CD4-positive, alpha-beta T cell treated with Interleukin-17A for 1 hour (primary cell): ENCODE data around the gene ORMDL3.
"Not testable (repeated sequence)": the region's sequence is repeated elsewhere in the genome, so short reads cannot be mapped to it uniquely, and the experiment has no call there.

ENCODE experiments used
- DNase-seq: peaks from one replicate; pipeline ENCODE4 v3.0.0-alpha.2; 2020

The ORMDL3 gene

DNA sequence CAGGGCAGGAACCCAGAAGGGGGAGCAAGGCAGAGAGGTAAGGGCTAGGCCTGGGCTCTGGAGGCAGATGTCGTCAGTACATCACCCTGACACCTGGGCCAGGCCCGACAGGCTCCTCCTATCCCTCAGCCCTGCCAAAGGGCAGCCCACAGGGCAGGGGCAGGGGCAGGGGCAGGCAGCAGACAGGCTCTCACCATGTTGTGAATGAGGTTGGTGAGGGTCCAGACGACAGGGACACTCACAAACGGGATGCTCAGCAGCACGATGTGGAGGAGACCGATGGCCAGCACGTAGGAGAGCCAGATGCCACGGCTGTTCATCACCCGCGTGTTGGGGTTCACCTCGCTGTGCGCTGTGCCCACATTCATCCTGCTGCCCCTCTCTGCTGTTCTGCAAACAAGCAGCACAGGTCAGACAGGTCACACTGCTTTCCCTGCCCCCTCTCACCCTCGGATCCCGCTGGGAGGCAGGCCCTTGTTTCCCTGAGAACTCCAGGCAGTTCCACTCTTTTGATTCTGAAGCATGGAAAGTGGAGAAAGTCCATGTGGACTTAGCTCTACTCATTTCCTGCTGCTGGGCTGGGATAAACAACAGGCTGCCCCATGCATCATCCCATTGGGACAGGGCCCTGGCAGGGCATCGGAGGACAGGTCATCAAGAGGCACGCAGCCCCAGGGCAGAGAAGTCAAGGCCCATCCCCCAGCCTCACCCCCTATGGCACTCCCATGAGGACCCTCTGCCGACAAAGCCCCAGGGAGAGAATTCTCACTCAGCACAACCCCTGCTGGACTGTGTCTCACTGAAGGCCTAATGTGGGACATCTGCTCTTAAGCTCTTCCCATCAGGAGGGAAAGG lies 3.3 kb downstream of the ORMDL3 start:
- no peak for DNase-seq

DNA sequence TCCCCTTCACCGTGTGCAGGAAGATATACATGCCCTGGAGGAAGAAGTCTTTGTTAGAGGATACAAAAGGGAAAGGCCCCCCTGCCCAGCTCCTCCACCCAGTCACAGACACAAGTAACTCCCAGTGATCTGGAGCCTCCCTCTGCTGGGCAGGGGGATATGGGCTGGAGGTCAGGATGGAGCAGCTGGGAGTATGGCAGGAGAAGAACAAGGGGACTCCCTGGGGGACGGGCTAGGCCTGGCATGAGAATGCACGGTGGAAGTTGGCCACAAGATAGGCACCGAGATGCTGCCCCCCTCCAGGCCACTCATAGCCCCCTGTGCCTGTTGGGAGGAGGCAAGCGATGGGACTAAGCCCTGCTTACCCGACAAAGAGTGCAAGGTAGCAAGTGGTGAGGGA lies 4.2 kb downstream of the ORMDL3 start:
- DNase-seq: no peak

DNA sequence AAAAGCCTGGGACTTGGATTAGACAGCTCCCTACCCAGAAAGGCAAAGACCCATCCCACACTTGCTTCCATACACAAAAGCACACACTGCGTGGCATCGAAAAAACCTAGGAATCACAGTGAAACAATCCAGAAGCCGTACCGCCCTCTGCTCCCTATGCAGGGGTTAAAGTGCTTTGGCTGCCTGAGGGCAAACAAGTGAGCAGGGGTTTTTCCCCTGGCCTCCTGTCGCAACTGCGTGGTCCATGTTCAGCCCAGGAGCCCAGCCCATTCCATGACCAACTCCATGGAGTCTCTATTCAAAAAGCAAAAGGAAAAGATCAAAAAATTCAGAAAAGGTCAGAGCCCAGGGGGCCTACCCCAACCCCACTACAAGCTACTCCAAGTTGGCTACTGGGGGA lies 5.4 kb downstream of the ORMDL3 start:
- DNase-seq: no peak

DNA sequence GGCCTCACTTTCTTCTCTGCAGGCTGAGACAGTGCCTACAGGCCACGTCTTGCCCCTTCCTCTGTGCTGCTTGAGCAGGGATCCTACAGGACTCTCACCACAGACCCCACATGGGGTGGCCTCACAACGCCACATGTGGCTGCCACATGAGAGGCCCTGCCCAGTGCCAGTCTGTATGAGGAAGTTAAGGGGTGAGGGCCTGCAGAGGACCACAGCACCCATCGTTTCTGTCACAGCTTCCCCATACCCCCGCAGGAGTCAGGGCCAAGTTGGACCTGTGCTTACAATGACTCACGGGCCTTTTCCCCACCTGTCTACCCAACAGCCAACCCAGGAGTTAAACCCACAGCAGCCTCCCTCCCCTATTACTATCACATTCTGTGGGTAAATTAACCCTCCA lies 6.1 kb downstream of the ORMDL3 start:
- peak; percentile 21 for DNase-seq

DNA sequence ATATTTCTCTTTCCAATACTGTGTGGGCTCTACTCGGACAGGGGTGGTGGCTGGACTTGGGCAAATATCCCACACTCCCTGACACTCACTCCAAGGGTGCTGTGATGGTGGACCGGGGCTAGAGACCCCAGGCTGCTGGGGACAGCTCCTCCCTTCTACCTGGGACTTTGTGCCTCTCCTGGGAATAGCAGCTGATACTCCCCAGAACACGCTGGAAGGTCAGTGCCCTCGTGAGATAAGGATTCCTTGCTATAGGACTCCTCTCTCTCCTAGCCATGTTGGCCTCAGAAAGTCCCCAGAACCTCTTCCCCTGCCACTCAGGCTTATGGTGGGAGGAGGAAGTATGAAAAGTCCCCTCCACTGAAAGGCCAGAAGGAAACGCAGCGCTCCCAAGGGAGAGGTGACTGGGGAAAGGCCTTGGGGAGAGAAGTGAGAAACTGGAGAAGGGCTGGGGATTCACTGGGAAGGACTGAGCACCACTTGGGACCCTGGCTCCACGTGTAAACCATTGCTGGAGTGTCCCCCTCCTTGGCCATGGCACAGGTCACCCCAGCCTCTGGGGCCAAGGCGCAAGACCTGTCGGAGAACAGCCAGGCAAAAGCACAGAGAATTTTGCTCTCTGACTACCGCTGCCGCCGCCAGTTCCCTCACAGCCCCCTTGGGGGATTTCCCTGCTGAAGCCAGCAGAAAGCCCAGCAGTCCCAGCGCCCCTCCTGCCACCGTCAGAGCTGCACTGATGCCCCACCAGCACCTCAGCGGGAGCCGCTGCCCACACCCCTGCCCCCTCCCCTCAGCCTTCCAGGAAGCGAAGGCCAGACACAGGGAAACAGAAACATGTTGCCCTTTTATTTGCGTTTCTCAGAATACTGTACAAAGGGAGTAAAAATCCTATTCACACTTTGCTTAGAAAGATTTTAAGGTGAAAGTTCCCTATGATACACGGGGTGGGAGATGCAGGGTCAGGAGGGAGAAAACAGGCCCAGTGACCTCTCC lies 6.9 kb downstream of the ORMDL3 start:
- peak; percentile 54 for DNase-seq

DNA sequence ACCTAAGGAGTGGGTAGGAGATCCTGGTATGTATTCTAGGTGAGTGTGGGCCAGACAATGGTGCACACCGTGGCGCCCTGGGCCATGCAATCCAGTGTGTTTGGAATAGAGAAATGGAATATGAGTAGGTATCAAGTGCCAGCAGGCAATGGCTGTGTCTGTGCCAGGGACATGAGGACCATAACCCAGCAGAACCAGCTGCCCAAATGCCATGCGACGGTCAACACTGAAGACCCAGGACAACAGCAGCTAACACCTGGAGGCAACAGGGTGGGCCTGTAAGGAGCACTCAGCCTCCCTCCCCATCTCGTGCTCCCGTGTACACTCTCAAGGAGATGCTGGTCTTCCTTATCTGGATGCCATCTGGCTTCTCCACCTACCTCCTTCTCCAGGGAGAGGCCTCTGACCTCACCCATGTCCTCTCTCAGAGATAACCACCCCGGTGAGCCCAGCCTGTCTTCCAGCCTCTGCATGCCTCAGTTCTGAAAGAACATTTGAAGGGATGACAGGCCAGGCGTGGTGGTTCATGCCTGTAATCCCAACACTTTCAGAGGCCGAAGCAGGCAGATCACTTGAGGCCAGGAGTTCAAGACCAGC lies 8.2 kb downstream of the ORMDL3 start:
- no peak for DNase-seq

DNA sequence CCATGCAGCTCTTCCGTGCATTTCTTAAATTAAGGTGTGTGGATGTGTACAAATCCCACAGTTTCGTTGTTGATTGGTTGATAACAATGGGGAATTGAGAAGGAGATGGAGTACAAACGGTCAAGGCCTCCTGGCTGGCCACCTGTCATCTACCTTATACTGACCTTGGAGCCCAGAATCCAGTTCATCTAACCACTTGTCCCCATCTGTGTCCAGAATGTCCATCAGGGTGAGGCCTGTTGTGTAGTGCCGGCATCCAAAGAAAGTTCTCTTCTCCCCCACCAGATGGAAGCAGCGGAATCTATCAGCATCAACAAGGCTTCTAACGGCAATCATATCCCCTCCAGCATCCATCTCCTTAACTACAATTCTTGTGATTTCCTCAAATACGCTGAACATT lies 10.5 kb downstream of the ORMDL3 start:
- DNase-seq: no peak

DNA sequence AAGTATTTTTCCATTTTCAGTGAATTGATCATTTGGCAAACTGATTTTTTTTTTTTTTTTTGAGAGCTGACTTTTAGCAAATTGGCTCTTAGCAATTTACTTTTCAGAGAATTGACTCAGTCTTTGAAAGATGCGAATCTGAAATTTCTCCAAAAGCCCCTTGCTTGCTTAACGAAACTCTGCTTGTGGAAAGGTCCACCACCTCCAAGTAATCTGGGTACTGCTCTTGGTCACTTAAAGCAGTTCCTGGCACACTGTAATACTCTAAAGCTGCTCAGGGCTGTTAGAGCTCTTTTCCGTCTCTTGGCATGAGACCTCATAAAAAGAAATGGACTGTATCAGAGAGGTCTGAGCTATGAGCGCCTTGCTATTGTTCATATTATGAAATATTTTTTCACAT lies 11.8 kb downstream of the ORMDL3 start:
- DNase-seq: no peak

DNA sequence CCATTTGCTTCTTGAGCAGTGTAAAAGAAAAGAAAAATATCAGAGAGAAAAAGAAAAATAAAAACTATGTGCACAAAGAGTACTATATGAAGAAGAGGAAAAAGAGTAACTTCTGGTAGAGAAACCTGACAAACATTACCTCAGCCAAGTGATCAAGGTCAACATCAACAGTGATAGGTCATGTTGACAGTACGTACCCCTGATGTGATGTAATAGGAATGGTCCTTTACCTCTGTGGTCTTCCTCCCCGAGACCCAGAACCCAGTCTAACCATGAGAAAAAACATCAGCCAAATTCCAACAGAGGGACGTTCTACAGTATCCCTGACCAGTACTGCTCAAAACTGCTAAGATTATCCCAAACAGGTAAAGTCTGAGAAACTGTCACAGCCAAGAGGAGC lies 13.4 kb downstream of the ORMDL3 start:
- no peak for DNase-seq

DNA sequence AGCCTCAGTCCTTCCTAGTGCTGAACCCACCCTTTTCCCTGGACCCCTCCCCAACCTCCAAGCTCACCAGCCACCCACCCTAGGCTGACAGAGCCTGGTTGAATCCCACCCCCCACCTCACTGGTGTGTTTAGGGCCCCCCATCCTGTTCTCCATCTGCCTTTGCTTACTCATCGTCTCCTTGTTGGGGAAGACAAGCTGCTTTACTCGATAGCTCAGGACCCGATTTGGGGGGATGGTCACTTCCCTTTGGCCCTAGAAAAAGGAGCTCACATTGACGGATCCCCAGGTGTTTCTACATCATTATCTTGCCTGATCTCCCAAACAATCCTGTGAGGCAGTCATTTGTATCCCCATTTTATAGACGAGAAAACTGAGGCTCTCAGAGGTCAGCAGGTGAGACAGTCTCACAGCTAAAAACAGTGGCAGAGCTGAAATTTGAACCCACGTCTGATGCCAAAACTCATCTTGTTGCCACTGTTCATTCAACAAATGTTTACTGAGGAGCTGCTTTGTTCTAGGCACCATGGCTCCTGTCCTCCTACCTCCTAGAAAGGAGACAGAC lies 18.5 kb downstream of the ORMDL3 start:
- no peak for DNase-seq

DNA sequence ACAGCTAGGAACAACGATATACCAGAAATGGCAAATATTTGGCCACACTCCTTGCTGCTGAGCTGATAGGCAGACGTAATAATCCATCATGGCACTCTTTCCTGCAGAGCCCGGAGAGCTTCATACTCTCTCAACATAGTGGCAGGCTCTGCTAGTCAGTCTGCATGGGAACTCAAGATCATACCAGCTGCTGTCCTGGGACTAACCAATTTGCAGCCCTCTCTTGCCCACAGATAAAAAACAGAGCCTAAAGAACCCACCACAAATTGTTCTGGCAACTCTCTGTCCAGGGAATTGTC lies 22.5 kb downstream of the ORMDL3 start:
- DNase-seq: no peak

DNA sequence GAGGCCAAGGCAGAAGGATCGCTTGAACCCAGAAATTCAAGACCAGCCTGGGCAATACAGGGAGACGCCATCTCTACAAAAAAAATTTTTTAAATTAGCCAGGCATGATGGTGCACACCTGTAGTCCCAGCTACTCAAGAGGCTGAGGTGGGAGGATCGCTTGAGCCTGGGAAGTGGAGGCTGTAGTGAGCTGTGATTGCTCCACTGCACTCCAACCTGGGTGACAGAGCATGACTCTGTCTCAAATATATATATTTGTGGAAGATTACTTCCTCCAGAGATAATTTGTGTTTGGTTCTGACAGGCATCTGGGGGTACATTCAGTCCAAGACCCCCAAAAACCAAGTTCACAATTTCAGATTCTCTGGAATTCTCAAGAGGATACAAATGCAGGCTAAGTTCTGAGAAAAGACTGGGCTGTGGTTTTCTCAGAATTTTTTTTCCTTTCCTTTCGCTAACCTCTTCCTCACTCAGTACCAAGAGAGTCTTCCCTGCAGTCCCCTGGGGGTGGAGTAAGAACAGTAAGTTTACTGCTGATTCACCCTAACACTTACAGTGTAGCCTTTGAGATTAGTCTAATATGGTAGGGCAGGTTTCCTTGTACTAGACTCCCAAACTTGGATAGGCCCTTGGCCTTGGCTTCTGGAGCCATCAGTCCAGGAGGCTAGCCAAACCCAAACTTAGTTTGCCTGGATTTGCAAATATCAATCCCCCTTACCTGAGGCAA lies 24.1 kb downstream of the ORMDL3 start:
- peak; percentile 21 for DNase-seq

DNA sequence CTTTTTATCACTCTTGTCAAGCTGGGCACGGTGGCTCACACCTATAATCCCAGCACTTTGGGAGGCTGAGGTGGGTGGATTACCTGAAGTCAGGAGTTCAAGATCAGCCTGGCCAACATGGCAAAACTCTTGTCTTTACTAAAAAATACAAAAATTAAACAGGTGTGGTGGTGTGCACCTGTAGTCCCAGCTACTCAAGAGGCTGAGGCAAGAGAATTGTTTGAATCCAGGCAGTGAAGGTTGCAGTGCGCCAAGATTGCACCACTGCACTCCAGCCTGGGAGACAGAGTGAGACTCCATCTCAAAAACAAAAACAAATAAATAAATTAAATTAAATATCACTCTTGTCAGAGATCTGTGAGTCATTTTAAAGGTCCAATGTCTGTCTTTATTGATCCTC lies 25.4 kb downstream of the ORMDL3 start:
- not testable (repeated sequence) for DNase-seq

DNA sequence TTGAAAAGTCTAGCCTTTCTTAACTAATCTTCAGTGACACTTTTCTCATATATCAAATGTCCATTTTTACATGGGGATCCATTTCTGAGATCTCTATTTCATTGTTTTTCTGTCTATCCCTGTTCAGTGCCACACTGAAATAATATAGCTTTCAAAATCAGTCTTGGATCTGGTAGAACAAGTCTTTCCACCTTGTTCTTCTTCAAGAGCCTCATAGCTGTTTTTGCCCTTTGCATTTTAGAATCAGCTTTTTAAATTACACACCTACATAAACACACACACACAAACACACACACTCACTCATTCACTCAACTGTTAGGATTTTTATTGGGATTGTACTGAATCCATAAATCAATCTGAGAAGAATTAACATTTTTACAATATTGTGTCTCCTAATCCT lies 28.2 kb downstream of the ORMDL3 start:
- no peak for DNase-seq

DNA sequence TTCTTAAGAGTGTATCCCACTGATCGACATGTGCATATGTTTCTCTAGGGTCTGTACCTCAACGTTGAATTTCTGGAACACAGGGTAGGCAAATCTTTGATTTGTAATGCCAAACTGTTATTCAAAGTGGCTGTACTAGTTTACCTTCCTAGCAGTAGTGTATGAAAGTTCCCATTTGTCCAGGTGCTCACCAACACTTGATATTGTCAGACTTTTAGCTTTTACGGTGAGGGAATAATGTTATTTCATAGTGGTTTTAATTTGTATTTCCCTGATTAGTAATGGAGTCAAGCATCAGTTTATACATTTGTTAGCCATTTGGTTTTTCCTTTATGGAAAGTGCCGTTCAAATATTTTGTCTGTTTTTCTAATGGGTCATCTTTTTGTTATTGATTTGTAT lies 29.3 kb downstream of the ORMDL3 start:
- DNase-seq: no peak

DNA sequence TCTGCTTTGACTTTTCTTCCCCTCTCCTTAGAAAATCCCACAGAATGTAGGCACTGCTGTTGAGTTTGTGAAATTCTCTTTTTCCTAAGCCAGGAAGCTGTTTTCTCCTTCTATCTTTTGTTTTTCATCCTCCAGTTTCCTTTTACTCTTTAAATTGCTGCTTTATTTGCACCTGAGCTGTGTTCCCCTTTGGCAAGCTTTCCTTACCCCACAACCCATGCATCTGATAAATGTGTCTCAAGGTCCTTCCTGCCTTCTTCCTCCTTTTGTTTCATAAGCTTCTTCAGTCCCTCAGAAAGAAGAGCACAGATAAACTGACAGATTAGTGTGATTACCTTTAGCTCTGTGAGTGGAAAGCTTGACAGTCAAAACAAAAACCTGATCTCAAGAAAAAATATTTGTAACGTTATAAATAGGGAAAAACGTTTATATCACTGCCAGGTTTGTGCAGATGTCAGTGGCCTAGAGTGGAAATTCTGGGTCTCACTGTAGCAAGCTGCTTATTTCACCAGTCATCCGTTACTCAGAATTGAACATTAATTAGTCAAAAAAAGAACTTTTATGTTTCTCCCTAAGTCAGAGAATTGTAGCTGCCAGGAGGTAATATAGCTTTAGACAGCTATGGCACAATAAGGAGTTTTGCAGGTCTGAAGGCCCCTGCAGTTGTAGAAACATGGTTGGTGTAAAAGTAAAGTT lies 32.6 kb downstream of the ORMDL3 start:
- DNase-seq: no peak

DNA sequence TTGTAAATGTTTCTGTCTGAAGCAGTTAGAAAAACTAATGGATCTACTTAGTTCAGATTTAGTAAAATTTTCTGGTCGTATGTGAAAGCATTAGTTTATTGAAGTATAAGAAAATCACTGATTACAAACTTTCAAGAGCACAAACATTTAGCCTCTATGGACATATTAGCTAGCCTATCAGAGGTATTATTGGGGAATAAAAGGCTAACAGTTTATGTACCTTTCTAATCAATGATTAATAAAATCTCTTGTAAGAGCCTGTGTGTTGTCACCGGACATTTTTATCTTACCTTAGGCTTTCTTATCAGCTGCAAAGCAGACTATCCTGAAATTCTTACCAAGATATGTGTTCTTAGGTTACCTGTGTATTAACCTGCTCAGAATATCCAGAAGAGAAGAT lies 38.2 kb downstream of the ORMDL3 start:
- DNase-seq: no peak

DNA sequence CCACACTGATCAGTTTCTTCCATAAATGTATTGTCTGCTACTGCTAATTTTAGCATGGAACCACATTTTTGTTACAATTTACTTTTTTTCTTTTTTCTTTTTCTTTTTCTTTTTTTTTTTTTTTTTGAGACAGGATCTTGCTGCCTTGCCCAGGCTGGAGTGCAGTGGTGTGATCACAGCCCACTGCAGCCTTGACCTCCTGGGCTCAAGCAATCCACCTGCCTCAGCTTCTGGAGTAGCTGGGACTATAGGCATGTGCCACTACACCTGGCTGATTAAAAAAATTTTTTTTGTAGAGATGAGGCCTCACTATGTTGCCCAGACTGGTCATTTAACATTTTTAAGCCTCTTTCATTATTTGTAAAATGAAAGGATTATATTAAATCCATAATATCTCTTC lies 40.3 kb downstream of the ORMDL3 start:
- no peak for DNase-seq

DNA sequence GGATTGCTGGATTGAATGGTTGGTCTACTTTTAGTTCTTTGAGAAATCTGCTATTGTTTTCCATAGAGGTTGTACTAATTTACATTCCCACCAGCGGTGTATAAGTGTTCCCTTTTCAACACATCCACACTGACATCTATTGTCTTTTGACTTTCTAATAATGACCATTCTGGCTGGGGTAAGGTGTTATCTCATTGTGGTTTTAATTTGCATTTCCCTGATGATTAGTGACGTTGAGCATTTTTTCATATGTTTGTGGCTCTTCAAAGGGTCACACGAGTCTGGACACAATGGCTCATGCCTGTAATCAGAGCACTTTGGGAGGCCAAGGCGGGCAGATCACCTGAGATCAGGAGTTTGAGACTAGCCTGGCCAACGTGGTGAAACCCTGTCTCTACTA lies 41.3 kb downstream of the ORMDL3 start:
- not testable (repeated sequence) for DNase-seq

DNA sequence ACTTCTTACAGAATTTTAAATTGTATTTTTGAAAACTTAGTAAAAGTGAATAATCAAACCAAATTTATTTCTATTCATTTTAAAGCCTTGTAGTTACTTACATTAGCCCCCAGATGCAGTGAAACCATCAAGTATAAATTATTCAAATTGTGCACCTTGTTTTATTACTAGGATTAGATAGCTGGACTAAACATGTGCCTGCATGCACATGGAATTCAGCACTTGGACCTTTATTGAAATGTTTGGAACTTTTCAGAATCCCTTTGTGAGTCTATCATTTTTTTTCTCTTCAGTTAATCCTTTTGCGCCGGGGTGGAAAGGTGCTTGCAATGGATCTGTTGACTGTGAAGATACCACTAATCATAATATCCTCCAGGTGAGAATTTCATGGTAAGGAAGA lies 54.6 kb downstream of the ORMDL3 start:
- no peak for DNase-seq

DNA sequence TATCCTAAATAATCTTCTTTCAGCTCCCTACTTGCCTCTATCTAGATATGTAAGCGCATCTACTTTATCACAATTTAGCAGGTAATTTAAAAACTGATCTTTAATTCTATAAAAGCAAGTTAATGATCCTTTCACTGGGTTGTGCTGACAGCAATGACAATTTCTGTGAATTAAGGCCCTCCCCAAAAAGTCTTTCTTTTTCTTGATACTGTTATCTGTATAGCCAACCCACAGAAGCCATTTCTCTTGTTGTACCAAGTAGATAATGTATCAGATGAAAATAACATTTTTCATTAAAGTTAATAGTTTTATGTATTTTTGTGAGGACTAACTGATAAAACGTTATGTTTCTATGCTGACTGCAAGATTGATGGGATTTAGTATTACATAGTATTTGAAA lies 55.6 kb downstream of the ORMDL3 start:
- no peak for DNase-seq
